Stimulated activated CD4-positive, alpha-beta T cell treated with anti-CD3 and anti-CD28 coated beads, Interleukin-1b, Interleukin-23, amount 100 ng/mL, for 4 hours (primary cell): Measurements from ENCODE around the gene TNRC18.
"Not testable (repeated sequence)": the region's sequence is repeated elsewhere in the genome, so short reads cannot be mapped to it uniquely, and the experiment has no call there.

Experiments used
- DNase-seq, 2 donors: peaks; one replicate each; pipeline ENCODE4 v3.0.0-alpha.2; 2020; ENCODE audit warnings: low read depth in 2 of 2

TNRC18 gene

GRCh38 chr7:5273831-5274405 is 149.7 kb downstream of the TNRC18 start:
- DNase-seq = not testable (repeated sequence)

GRCh38 chr7:5270788-5271187 is 152.8 kb downstream of the TNRC18 start:
- no peak for DNase-seq

GRCh38 chr7:5269992-5270657 is 153.5 kb downstream of the TNRC18 start:
- not testable (repeated sequence) for DNase-seq

- DNase-seq = not testable (repeated sequence)
These were observed 155.8 kb downstream of the TNRC18 start for GRCh38 chr7:5267829-5268228.

GRCh38 chr7:5266191-5267028 is 157.2 kb downstream of the TNRC18 start:
- no peak for DNase-seq

GRCh38 chr7:5265320-5266190 is 158.1 kb downstream of the TNRC18 start:
- DNase-seq = no peak

- DNase-seq = not testable (repeated sequence)
These were observed 160.6 kb downstream of the TNRC18 start for GRCh38 chr7:5263066-5263465.

GRCh38 chr7:5260530-5261068 is 163.0 kb downstream of the TNRC18 start:
- not testable (repeated sequence) for DNase-seq
